Esophagus muscularis mucosa (tissue), 4 donors: Measurements from ENCODE around the gene MOB3B. TPM values are rescaled to one million over a fixed set of nuclear protein-coding genes. Genes with fewer than 3 reads are reported as not detected.

Source experiments
- DNase-seq: peaks from one replicate; pipeline ENCODE4 v3.0.0-alpha.2; 2017; ENCODE audit errors: extremely low spot score
- H3K27ac ChIP-seq, 4 donors: fragments of 200-600 bp; sonication (generic); replicated peaks in 1 of 4; 1 replicate in 3 of 4; 2 replicates in 1 of 4; pipeline ENCODE4 v1.5.1; 2016 to 2019; ENCODE audit warnings: mild to moderate bottlenecking in 1 of 4
- H3K27me3 ChIP-seq, 4 donors: fragments of 200-600 bp; sonication (generic); one replicate each; pipeline versions ENCODE4 v1.5.1 to v1.6.0; 2016 to 2019
- H3K36me3 ChIP-seq, 4 donors: fragments of 200-600 bp; sonication (generic); one replicate each; pipeline ENCODE4 v1.5.1; 2016 to 2019
- H3K4me1 ChIP-seq, 4 donors: fragments of 200-600 bp; sonication (generic); one replicate each; pipeline ENCODE4 v1.5.1; 2016 to 2019
- H3K4me3 ChIP-seq, 4 donors: fragments of 200-600 bp; sonication (generic); 1 replicate in 2 of 4; 2 replicates in 2 of 4; pipeline ENCODE4 v1.5.1; 2016 to 2019; ENCODE audit warnings: mild to moderate bottlenecking in 4 of 4, moderate library complexity in 1 of 4
- H3K9me3 ChIP-seq, 4 donors: fragments of 200-600 bp; sonication (generic); 1 replicate in 3 of 4; 2 replicates in 1 of 4; pipeline ENCODE4 v1.5.1; 2016 to 2019
- CTCF ChIP-seq, 3 experiments: fragments of 200-600 bp in 2 of 3; fragments of 450-650 bp in 1 of 3; sonication (generic) in 2 of 3; IDR thresholded peaks; one replicate each; pipeline ENCODE4 v1.5.1; 2017 to 2019; ENCODE audit warnings: antibody characterized with exemption in 3 of 3, mild to moderate bottlenecking in 2 of 3, moderate library complexity in 1 of 3
- EP300 ChIP-seq: sonication (generic); formaldehyde crosslinking; IDR thresholded peaks from one replicate; pipeline ENCODE4 v1.6.1; 2017; ENCODE audit warnings: antibody characterized with exemption
- POLR2A ChIP-seq: fragments of 450-650 bp; IDR thresholded peaks from one replicate; pipeline ENCODE4 v1.6.1; 2017; ENCODE audit warnings: antibody characterized with exemption, moderate library complexity, mild to moderate bottlenecking, low read depth
- POLR2AphosphoS5 ChIP-seq, 2 donors: sonication (generic); formaldehyde crosslinking; IDR thresholded peaks; one replicate each; pipeline ENCODE4 v1.6.1; 2017; ENCODE audit warnings: antibody characterized with exemption in 2 of 2
- WGBS: methylation state at CpG from one replicate; pipeline ENCODE4 v1.1.5; 2018; 5-methylcytosine and 5-hydroxymethylcytosine counted together
- intact Hi-C: fragments of 100-400 bp; cut with DNase I; formaldehyde crosslinking; loops from one replicate; pipeline ENCODE4 v1.15.1; 2023
- total RNA-seq, 4 donors: library from RNA; depleted of rRNA; stranded (reverse); fragments of >200 nt; gene quantifications; one replicate each; pipeline versions ENCODE4 v1.1.0 to v1.2.1, GENCODE V29; 2016

The MOB3B gene
- total RNA-seq, 4 donors from 2014 or later, result 7.6 to 11.6 (median 9.5) TPM

GRCh38 chr9:27426511-27427271 is 102.9 kb downstream of the MOB3B start:
- no peak overlapping the region for H3K27ac ChIP-seq
- WGBS, result 82% methylated on average over 5 of the region's 5 CpGs
- no peaks in the 10 kb centered on the region for H3K9me3 ChIP-seq
- DNase-seq, result no peak
- TF ChIP-seq EP300 (no peak), CTCF (IDR thresholded peaks at IDR 0.05) (no peak), POLR2A (no peak), POLR2AphosphoS5 (IDR thresholded peaks at IDR 0.05) (no peak)
- peaks cover 0 to 21% (median 13%) of the 10 kb centered on the region in 4 donors for H3K4me1 ChIP-seq
- intact Hi-C loops, result no loop called here
- no peak overlapping the region for H3K4me3 ChIP-seq
- no peaks in the 10 kb centered on the region for H3K27me3 ChIP-seq
- H3K36me3 ChIP-seq, result no peaks in the 10 kb centered on the region

GRCh38 chr9:27425827-27426510 is 103.6 kb downstream of the MOB3B start:
- intact Hi-C loops, result no loop called here
- Histone ChIP-seq H3K36me3 (no peaks in the 10 kb centered on the region), H3K27ac (no peak overlapping the region), H3K9me3 (no peaks in the 10 kb centered on the region), H3K4me1 (peaks cover 0 to 13% (median 5%) of the 10 kb centered on the region in 4 donors), H3K4me3 (no peak overlapping the region), H3K27me3 (no peaks in the 10 kb centered on the region)
- WGBS, result 82% methylated on average over 4 of the region's 4 CpGs
- TF ChIP-seq POLR2AphosphoS5 (IDR thresholded peaks at IDR 0.05) (no peak), CTCF (IDR thresholded peaks at IDR 0.05) (no peak), EP300 (no peak), POLR2A (no peak)
- no peak for DNase-seq

GRCh38 chr9:27423915-27424710 is 105.5 kb downstream of the MOB3B start:
- no peaks in the 10 kb centered on the region for H3K27me3 ChIP-seq
- intact Hi-C loops, result no loop called here
- H3K27ac ChIP-seq, result no peak overlapping the region
- DNase-seq, result no peak
- H3K4me3 ChIP-seq, result no peak overlapping the region
- H3K4me1 ChIP-seq, result no peaks in the 10 kb centered on the region
- H3K9me3 ChIP-seq, result no peaks in the 10 kb centered on the region
- no peak for TF ChIP-seq POLR2AphosphoS5 (IDR thresholded peaks at IDR 0.05)
- no peak for TF ChIP-seq POLR2A
- TF ChIP-seq CTCF (IDR thresholded peaks at IDR 0.05), result no peak
- TF ChIP-seq EP300, result no peak
- no peaks in the 10 kb centered on the region for H3K36me3 ChIP-seq
- 91% methylated on average over 6 of the region's 6 CpGs for whole genome bisulfite sequencing

GRCh38 chr9:27422279-27422834 is 107.3 kb downstream of the MOB3B start:
- WGBS, result 83% methylated on average over 1 of the region's 1 CpG
- TF ChIP-seq POLR2A (no peak), POLR2AphosphoS5 (IDR thresholded peaks at IDR 0.05) (no peak), EP300 (no peak), CTCF (IDR thresholded peaks at IDR 0.05) (no peak)

More at GRCh38 chr9:27422279-27422834, 107.3 kb downstream of the MOB3B start:
- H3K27ac ChIP-seq, result no peak overlapping the region
- H3K4me3 ChIP-seq, result no peak overlapping the region
- intact Hi-C loops, result no loop called here
- no peaks in the 10 kb centered on the region for H3K4me1 ChIP-seq
- H3K36me3 ChIP-seq, result no peaks in the 10 kb centered on the region
- no peaks in the 10 kb centered on the region for H3K27me3 ChIP-seq
- no peak for DNase-seq
- H3K9me3 ChIP-seq, result no peaks in the 10 kb centered on the region
